ENCODE measurements around the gene RAB6B. TPM values are rescaled to one million over a fixed set of nuclear protein-coding genes. Genes with fewer than 3 reads are reported as not detected.

RAB6B gene
- total and polyA plus RNA-seq, 8 donors: 1.6 to 9.2 (median 3.9) TPM

- Histone ChIP-seq H3K27ac (no peak overlapping the region), H3K36me3 (no peaks in the 10 kb centered on the region), H3K4me1 (peaks cover 0 to 4% (median 0%) of the 10 kb centered on the region in 3 donors), H3K9me3 (no peaks in the 10 kb centered on the region), H3K27me3 (no peaks in the 10 kb centered on the region), H3K4me3 (no peak overlapping the region)
- TF ChIP-seq CTCF (IDR thresholded peaks at IDR 0.05): no peak
- WGBS, 2 donors: 34 to 48% methylated on average over 6 of the region's 6 CpGs
- no peak for FAIRE-seq
- peak; percentile 44 to 59 (median 52) for ATAC-seq
- DNase-seq: peak in 2 of 6 donors; percentile 61 to 72
- intact Hi-C loops (cut with DNase I): no loop called here
Measured at GRCh38 chr3:133892541-133893231, 3.0 kb downstream of the RAB6B start.

- Histone ChIP-seq H3K27ac (no peak overlapping the region), H3K36me3 (no peaks in the 10 kb centered on the region), H3K4me1 (peaks cover 0 to 4% (median 0%) of the 10 kb centered on the region in 3 donors), H3K4me3 (no peak overlapping the region), H3K9me3 (no peaks in the 10 kb centered on the region), H3K27me3 (no peaks in the 10 kb centered on the region)
- FAIRE-seq (no peak), ATAC-seq (no peak), DNase-seq (no peak)
- WGBS, 2 donors: 96% methylated on average over 11 of the region's 11 CpGs
- TF ChIP-seq CTCF (IDR thresholded peaks at IDR 0.05): no peak
- intact Hi-C loops (cut with DNase I): no loop called here
Measured at GRCh38 chr3:133891662-133892378, 3.9 kb downstream of the RAB6B start.

- no peak for ATAC-seq
- intact Hi-C loops (cut with DNase I): no loop called here
- WGBS, 2 donors: 84 to 100% methylated on average over 5 of the region's 5 CpGs
Measured at GRCh38 chr3:133890972-133891644, 4.6 kb downstream of the RAB6B start.

GRCh38 chr3:133890037-133890436 lies 5.6 kb downstream of the RAB6B start:
- WGBS, 2 donors: 87 to 93% methylated on average over 2 of the region's 2 CpGs
- Histone ChIP-seq H3K36me3 (no peaks in the 10 kb centered on the region), H3K4me1 (peaks cover 0 to 4% (median 0%) of the 10 kb centered on the region in 3 donors), H3K9me3 (no peaks in the 10 kb centered on the region), H3K4me3 (no peak overlapping the region), H3K27me3 (no peaks in the 10 kb centered on the region), H3K27ac (no peak overlapping the region)
- TF ChIP-seq CTCF (IDR thresholded peaks at IDR 0.05): no peak
- intact Hi-C loops (cut with DNase I): no loop called here
- DNase-seq: no peak
- no peak for FAIRE-seq
- ATAC-seq: no peak

More at GRCh38 chr3:133890972-133891644, 4.6 kb downstream of the RAB6B start:
- TF ChIP-seq CTCF (IDR thresholded peaks at IDR 0.05): no peak
- Histone ChIP-seq H3K9me3 (no peaks in the 10 kb centered on the region), H3K27ac (no peak overlapping the region), H3K4me3 (no peak overlapping the region), H3K36me3 (no peaks in the 10 kb centered on the region), H3K27me3 (no peaks in the 10 kb centered on the region), H3K4me1 (peaks cover 0 to 4% (median 0%) of the 10 kb centered on the region in 3 donors)
- FAIRE-seq: no peak
- DNase-seq: no peak
